Heart right ventricle (tissue), 16 donors: Measurements from ENCODE around the gene SRGAP1. TPM values are rescaled to one million over a fixed set of nuclear protein-coding genes. Genes with fewer than 3 reads are reported as not detected.
"Not testable (repeated sequence)": the region's sequence is repeated elsewhere in the genome, so short reads cannot be mapped to it uniquely, and the experiment has no call there.

Experiments
- ATAC-seq, 8 donors: fragments of 200-7000 bp; cut with Tn5 transposase; one replicate each; pipeline ENCODE4 v1.9.1; 2020; ENCODE audit warnings: mild to moderate bottlenecking in 8 of 8, moderate library complexity in 8 of 8, moderate number of reproducible peaks in 1 of 8
- DNase-seq, 2 donors: peaks; one replicate each; pipeline ENCODE4 v3.0.0-alpha.2; 2020
- H3K27ac ChIP-seq, 10 donors: fragments of 200-600 bp; sonication (generic) in 2 of 10; one replicate each; pipeline versions ENCODE4 v1.5.0 to v1.8.0; 2020 to 2022; ENCODE audit warnings: mild to moderate bottlenecking in 3 of 10
- H3K27me3 ChIP-seq, 7 donors: fragments of 200-600 bp; one replicate each; pipeline ENCODE4 v1.8.0; 2021 to 2022; ENCODE audit warnings: mild to moderate bottlenecking in 2 of 7
- H3K36me3 ChIP-seq, 9 donors: fragments of 200-600 bp; sonication (generic) in 1 of 9; one replicate each; pipeline versions ENCODE4 v1.5.0 to v1.8.0; 2020 to 2022; ENCODE audit warnings: mild to moderate bottlenecking in 2 of 9
- H3K4me1 ChIP-seq, 9 donors: fragments of 200-600 bp; sonication (generic) in 1 of 9; one replicate each; pipeline versions ENCODE4 v1.5.0 to v1.8.0; 2020 to 2022; ENCODE audit warnings: mild to moderate bottlenecking in 4 of 9
- H3K4me3 ChIP-seq, 10 donors: fragments of 200-600 bp; sonication (generic) in 2 of 10; one replicate each; pipeline versions ENCODE4 v1.5.0 to v1.8.0; 2020 to 2022; ENCODE audit warnings: mild to moderate bottlenecking in 7 of 10, moderate library complexity in 2 of 10
- H3K9me3 ChIP-seq, 11 donors: fragments of 200-600 bp in 10 of 11; sonication (generic) in 2 of 11; one replicate each; pipeline versions ENCODE4 v1.5.0 to v1.8.0; 2013 to 2022; ENCODE audit warnings: mild to moderate bottlenecking in 2 of 11, control low read depth in 1 of 11, moderate library complexity in 1 of 11
- WGBS, 2 donors: extraction: QIAGEN DNeasy Blood & Tissue Kit; methylation state at CpG; one replicate each; pipeline ENCODE4 v1.1.7; 2013; ENCODE audit warnings: inconsistent platforms in 1 of 2; 5-methylcytosine and 5-hydroxymethylcytosine counted together
- intact Hi-C, 10 donors: fragments of 100-400 bp; cut with DNase I; formaldehyde crosslinking; loops; one replicate each; pipeline versions ENCODE4 v1.11.1 to v1.14.2; 2022
- polyA plus RNA-seq, 2 donors: library from polyadenylated mRNA; stranded (reverse); fragments of 200-250 nt; gene quantifications; one replicate each; pipeline ENCODE4 v1.2.3, GENCODE V29; 2013
- total RNA-seq, 10 donors: library from RNA; stranded (reverse); fragmentation: NEBNext Ultra II Directional in 3 of 10; extraction: Animal tissue kit (Norgen Biotek cat#: 25700) in 3 of 10; gene quantifications; one replicate each; pipeline versions ENCODE4 v1.2.1 to v1.2.4, GENCODE V29; 2021 to 2023
- TF ChIP-seq, protein P1 (sequence below), 9 donors: fragments of 200-600 bp; sonication (generic) in 2 of 9; IDR thresholded peaks; one replicate each; pipeline versions ENCODE4 v1.5.0 to v1.8.0; 2021 to 2022; ENCODE audit warnings: antibody characterized with exemption in 9 of 9, mild to moderate bottlenecking in 5 of 9, moderate library complexity in 1 of 9
- donor health status: Arrhythmogenic right ventricular cardiomyopathy.
- donor health status: ischemic (EF 13 %, LVEDD 7.1; RV severe dilation, severe dysfunction).
- donor health status: healthy with polysubstance abuse.
- donor health status: DM: no; HTN: yes; CAD: no.
- donor health status: DM: no; HTN: no; CAD: no.
- donor health status: ischemic (EF 25% LVEDD 6.9; RV normal size, moderate dysfunction).
- donor health status: ischemic (EF 25% LVEDD 5.7; RV mildly dilated, moderate dysfunction).
- donor health status: healthy.
- donor health status: DM: yes; HTN: yes; CAD: no.
- donor health status: Ischemic cardiomyopathy.
- donor health status: ischemic (EF 35%, LVEDD 5.7; RV mildly dilated, moderate dysfunction).
- donor health status: nonischemic (EF 11% LVEDD 7.7; RV severe dilation, severe dysfunction).
- donor health status: DM: yes; HTN: yes; CAD: no.
- donor health status: PGD.
- donor health status: ischemic (EF 29% LVEDD 5.4; RV normal size, mild dysfunction).
- donor health status: nonischemic (EF 23%, LVEDD 6.1; RV moderate dilation, normal function).

SRGAP1 gene
- total and polyA plus RNA-seq, 12 donors: 1.3 to 6.4 (median 3.6) TPM

DNA sequence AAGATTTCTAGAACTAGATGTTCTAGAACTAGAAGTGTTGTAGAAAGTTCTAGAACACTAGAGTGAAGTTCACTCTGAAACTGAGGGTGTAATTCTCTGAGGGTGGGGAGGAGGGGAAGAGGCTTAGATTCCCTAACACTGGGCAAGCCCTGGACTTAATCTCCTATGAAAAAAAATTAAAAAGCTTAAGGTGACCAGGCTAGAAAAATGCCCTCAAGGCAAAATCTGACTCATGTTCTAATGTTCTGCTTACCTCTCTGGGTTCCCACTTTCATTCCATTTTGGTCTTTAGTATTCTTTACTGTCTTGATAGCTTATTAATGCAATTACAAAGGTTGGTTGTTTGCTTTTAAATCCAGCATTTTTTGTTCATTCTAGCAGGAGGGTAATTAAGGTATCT is 276.1 kb downstream of the SRGAP1 start:
- TF ChIP-seq, protein P1, sequence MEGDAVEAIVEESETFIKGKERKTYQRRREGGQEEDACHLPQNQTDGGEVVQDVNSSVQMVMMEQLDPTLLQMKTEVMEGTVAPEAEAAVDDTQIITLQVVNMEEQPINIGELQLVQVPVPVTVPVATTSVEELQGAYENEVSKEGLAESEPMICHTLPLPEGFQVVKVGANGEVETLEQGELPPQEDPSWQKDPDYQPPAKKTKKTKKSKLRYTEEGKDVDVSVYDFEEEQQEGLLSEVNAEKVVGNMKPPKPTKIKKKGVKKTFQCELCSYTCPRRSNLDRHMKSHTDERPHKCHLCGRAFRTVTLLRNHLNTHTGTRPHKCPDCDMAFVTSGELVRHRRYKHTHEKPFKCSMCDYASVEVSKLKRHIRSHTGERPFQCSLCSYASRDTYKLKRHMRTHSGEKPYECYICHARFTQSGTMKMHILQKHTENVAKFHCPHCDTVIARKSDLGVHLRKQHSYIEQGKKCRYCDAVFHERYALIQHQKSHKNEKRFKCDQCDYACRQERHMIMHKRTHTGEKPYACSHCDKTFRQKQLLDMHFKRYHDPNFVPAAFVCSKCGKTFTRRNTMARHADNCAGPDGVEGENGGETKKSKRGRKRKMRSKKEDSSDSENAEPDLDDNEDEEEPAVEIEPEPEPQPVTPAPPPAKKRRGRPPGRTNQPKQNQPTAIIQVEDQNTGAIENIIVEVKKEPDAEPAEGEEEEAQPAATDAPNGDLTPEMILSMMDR (IDR thresholded peaks at IDR 0.05): no peak
- Histone ChIP-seq H3K36me3 (peaks cover 0 to 13% (median 0%) of the 10 kb centered on the region in 9 donors), H3K27me3 (no peaks in the 10 kb centered on the region), H3K4me3 (no peak overlapping the region), H3K9me3 (no peaks in the 10 kb centered on the region), H3K4me1 (no peaks in the 10 kb centered on the region), H3K27ac (no peak overlapping the region)
- intact Hi-C loops: no loop called here
- DNase-seq: no peak
- no peak for ATAC-seq

DNA sequence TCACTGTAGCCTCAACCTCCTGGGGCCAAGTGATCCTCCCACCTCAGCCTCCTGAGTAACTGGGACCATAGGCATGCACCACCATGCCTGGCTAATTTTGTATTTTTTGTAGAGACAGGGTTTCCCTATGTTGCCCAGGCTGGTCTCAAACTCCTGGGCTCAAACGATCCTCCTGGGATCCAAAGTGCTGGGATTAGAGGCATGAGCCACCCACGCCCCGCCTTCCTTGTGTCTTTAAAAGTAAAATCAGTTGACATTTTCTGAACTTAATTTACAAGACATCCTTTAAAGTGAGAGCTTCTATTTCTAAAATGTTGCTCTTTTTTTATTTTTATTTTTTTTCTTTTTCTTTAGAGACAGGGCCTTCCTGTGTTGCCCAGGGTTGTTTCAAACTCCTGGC is 276.6 kb downstream of the SRGAP1 start:
- H3K36me3 ChIP-seq, H3K27me3 ChIP-seq, DNase-seq, ATAC-seq, intact Hi-C loops, H3K4me3 ChIP-seq, H3K9me3 ChIP-seq, H3K27ac ChIP-seq, H3K4me1 ChIP-seq: not testable (repeated sequence)
- WGBS, 2 donors: 96 to 97% methylated on average over 3 of the region's 3 CpGs

- Histone ChIP-seq H3K27me3 (no peaks in the 10 kb centered on the region), H3K9me3 (no peaks in the 10 kb centered on the region), H3K4me3 (no peak overlapping the region), H3K27ac (no peak overlapping the region), H3K36me3 (peaks cover 0 to 18% (median 0%) of the 10 kb centered on the region in 9 donors), H3K4me1 (no peaks in the 10 kb centered on the region)
- no peak for DNase-seq
- ATAC-seq: no peak
- TF ChIP-seq, protein P1 (IDR thresholded peaks at IDR 0.05): no peak
- intact Hi-C loops: no loop called here
Observed at GRCh38 chr12:64122154-64122553, 277.7 kb downstream of the SRGAP1 start.

DNA sequence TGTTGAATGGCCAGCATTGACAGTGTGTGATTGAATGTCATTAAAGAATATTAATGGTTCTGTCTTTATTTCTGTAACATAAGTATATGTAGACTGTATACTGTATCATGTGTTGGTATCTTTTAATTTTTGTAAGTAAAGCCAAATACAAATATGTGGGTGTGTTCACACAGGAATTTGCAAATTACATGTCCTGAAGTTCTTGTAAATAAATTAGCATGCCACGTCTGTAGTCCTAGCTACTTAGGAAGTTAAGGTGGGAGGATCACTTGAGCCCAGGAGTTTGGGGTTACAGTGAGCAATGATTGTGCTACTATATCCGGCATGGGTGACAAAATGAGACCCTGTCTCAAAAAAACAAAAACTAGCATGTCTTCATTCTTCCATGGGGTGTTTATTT is 278.5 kb downstream of the SRGAP1 start:
- H3K36me3 ChIP-seq: peaks cover 0 to 26% (median 6%) of the 10 kb centered on the region in 9 donors
- ATAC-seq (no peak), DNase-seq (no peak)
- H3K27ac ChIP-seq: no peak overlapping the region
- no peaks in the 10 kb centered on the region for H3K9me3 ChIP-seq
- no peaks in the 10 kb centered on the region for H3K27me3 ChIP-seq
- intact Hi-C loops: no loop called here
- TF ChIP-seq, protein P1 (IDR thresholded peaks at IDR 0.05): no peak
- WGBS, 2 donors: 90 to 93% methylated on average over 2 of the region's 2 CpGs
- H3K4me3 ChIP-seq: no peak overlapping the region
- H3K4me1 ChIP-seq: no peaks in the 10 kb centered on the region

- H3K36me3 ChIP-seq: peaks cover 0 to 31% (median 9%) of the 10 kb centered on the region in 9 donors
- intact Hi-C loops: no loop called here
- 100% methylated on average over 1 of the region's 1 CpG for WGBS, 2 donors
- no peak for DNase-seq
- H3K9me3 ChIP-seq: no peaks in the 10 kb centered on the region
- H3K27ac ChIP-seq: no peak overlapping the region
- TF ChIP-seq, protein P1 (IDR thresholded peaks at IDR 0.05): no peak
- no peaks in the 10 kb centered on the region for H3K27me3 ChIP-seq
- H3K4me1 ChIP-seq: no peaks in the 10 kb centered on the region
- H3K4me3 ChIP-seq: no peak overlapping the region
- no peak for ATAC-seq
Observed at GRCh38 chr12:64123448-64123847, 278.9 kb downstream of the SRGAP1 start.
